CD1c-positive myeloid dendritic cell (primary cell): ENCODE data around the gene GMFB.
"Not testable (repeated sequence)": the region's sequence is repeated elsewhere in the genome, so short reads cannot be mapped to it uniquely, and the experiment has no call there.

ENCODE experiments used
- DNase-seq: peaks from one replicate; pipeline ENCODE4 v3.0.0-alpha.2; 2016; ENCODE audit errors: extremely low spot score

Gene GMFB

DNA sequence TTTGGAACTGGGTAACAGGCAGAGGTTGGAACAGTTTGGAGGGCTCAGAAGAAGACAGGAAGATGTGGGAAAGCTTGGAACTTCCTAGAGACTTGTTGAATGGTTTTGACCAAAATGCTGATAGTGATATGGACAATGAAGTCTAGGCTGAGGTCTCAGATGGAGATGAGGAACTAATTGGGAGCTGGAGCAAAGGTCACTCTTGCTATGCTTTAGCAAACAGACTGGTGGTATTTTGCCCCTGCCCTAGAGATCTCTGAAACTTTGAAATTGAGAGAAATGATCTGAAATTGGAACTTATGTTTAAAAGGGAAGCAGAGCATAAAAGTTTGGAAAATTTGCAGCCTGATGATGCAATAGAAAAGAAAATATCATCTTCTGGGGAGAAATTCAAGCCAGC, 30.2 kb downstream of the GMFB start:
- not testable (repeated sequence) for DNase-seq

DNA sequence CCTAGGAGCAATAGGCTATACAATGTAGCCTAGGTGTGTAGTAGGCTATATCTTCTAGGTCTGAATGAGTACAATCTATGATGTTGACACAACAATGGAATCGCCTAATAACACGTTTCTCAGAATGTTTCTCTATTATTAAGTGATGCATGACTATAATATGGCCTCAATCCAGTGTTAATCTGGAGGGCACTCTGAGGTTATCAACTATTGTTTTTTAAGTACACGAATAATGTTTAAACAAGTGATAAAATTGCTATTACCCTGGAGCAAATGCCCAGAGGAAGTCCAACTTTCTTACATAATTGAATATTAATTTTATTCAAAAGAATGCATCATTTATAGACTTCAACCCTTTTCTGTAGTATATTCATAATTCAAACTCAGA, 31.2 kb downstream of the GMFB start:
- no peak for DNase-seq

DNA sequence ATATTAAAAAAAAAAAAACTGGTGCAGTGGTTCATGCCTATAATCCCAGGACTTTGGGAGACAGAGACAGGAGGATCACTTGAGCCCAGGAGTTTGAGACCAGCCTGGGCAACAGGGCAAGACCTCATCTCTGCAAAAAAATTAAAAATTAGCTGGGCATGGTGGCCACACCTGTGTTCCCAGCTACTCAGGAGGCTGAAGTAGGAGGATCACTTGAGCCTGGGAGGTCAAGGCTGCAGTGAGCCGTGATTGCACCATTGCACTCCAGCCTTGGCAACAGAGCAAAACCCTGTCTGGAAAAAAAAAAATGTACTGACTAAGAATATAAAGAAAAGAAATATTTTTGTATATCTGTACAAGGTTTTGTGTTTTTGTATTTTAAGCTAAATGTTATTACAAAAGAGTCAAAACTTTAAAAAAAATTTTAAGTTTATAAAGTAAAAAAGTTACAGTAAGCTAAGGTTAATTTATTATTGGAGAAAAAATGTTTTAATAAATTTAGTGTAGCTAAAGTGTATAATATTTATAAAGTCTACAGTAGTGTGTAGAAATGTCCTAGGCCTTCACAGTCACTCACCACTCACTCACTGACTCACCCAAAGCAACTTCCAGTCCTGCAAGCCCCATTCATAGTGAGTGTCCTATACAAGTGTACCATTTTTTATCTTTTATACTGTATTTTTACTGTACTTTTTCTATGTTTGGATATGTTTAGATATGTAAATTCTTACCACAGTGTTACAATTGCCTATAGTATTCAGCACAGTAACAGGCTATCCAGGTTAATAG, 31.8 kb downstream of the GMFB start:
- DNase-seq = not testable (repeated sequence)

DNA sequence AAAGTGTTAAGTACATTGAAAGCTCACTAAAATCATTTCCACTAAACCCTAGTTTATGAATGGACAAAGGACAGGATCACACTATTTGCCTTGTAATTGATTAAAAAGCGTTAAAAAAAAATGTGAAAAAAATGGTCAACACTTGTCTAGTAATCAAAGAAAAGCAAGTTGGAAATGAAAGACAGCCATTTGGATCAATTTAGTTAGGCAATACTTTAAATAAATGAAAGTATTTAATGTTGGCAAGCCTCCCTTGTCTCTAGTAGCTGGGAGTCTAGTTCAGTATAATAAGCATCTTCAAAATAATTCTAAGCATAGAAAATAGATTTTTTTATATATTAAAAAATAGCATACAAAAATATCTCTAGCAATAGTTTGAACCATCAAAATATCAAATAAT, 33.4 kb downstream of the GMFB start:
- no peak for DNase-seq

DNA sequence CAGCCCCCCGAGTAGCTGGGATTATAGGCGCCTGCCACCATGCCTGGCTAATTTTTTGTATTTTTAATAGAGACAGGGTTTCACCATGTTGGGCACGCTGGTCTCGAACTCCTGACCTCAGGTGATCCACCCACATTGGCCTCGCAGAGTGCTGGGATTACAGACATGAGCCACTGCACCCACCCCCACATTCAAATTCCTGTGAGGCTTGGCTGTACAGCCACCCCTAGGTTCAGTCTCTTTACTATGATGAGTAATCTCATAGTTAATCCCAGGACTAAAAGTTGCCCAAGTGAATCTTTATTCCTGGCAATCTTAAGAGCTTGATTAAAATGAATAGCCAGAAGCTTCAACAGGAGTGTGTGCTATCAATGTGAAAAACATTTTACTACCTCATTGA, 34.8 kb downstream of the GMFB start:
- not testable (repeated sequence) for DNase-seq

DNA sequence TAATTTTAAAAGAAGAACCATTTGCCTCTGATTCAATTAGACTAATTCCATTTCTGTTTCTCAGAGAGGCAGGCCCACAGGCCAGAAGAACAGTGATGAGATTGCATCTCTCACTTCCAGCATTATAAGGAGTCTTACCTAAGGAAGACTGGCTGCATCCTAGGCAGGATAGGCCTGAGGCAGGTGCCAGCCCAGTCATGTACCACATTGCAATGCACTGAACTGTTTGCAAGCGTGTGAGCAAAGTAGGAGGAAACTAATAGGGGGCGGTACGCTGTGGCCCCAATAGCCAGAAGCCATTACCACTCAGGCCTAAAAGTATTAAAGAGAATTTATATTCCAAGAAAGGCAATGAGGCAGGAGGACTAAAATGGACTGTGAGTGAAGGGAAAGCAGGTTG, 35.5 kb downstream of the GMFB start:
- DNase-seq = no peak

GRCh38 chr14:54451961-54452360, 36.8 kb downstream of the GMFB start:
- DNase-seq = peak; percentile 31

DNA sequence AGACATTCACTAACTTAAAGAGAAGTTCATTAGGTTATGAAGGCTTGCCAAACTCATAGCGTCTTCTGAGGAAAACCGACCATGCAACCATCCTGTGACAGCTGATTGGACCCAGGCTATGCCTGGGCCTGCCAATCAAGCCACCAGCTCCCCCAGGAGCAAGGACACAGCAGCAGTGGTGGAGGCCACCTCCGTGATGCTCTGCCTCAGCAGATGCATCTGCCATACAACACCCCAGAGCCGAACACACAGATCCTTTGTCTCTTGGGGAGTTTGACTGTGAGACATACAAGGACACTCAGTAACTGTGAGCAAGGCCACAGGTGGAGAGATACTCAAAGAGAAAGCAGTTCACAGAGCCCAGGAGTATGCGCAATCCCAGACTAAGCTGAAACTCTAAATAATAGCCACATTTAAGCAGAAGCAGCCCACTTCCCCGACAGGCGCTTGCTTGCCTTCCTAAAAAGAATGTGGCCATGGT, 37.6 kb downstream of the GMFB start:
- peak; percentile 43 for DNase-seq

DNA sequence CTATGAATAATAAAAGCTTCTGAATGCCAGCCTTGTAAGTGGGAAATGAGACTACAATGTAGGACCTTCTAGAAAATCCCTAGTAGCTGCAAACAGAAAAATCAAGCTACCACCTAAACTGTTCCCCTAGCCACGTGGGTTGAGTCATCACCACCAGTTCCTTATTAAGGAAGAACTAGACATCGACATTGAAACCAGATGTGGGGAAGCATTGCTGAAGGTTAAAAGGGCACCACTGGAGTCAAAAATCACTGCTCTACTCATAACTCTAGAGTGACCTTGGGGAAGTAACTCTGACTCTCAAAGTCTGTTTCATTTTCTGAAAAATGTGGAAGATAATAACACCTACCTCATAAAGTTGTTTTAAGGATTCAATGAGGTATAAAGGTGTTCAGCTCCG, 38.2 kb downstream of the GMFB start:
- peak; percentile 93 for DNase-seq

DNA sequence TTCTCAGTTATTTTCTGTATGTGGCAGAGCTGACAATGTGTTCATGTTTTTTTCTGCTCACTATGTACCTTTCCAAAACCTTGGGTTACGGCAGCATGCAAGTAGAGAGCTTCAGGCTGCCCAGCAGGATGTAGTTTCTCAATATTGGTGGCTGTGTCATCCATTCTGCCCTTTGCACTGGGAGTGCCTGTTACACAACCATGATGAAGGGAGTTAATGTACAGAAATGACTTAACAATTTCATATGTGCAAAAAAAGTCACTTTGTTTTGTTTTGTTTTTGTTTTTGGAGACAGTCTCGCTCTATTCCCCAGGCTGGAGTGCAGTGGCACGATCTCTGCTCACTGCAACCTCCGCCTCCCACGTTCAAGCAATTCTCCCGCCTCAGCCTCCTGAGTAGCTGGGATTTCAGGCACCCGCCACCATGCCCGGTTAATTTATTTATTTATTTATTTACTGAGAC, 41.5 kb downstream of the GMFB start:
- DNase-seq = peak; percentile 92

- DNase-seq = no peak
Observed at GRCh38 chr14:54446161-54446693, 42.6 kb downstream of the GMFB start.

- DNase-seq = no peak
Observed at GRCh38 chr14:54444681-54445080, 44.1 kb downstream of the GMFB start.

GRCh38 chr14:54443981-54444380, 44.8 kb downstream of the GMFB start:
- DNase-seq = no peak

- DNase-seq = not testable (repeated sequence)
Observed at GRCh38 chr14:54442961-54443360, 45.8 kb downstream of the GMFB start.

- peak; percentile 97 for DNase-seq
Observed at GRCh38 chr14:54440873-54441868, 47.6 kb downstream of the GMFB start, which contains the start of gene CNIH1. Gene CNIH1, minus strand, starts transcription at chr14:54441374. Its CDS starts 47 bp downstream, at chr14:54441327.

DNA sequence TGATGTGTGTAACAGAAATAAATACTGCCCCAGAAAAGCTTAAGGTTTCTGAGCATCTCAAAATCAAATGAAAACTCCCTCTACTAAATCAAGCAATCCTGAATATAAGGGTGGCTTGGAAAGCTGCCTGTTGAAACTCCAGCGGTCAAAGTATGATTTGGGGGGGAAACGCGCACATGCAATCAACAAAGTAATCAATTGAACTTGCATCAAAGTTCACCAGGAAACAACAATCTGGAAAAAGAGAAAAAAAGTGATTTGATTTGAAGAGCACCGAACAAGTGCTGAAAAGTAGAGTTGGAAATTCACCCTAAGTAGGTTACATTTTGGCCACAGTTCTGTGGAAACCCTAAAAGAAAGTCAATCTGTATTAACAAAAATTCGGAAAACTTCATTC, 48.3 kb downstream of the GMFB start:
- no peak for DNase-seq

DNA sequence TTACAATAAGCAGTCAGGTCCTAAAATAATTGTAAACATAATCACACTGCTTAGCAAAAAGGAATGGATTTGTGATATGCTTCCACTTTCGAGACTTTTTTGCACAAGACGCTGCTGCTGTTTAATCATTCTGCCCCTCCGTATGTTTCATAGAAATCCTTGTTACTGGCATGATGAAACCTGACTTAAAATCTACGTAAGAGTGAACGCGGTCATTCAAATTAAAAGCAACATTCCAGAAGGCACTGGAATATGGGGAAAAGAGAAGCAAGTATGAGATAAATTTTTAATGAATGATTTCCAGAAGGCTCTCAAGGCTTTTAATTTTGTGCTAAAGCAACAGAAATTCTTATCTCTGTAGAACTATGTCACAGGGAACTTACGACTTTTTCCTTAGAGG, 48.7 kb downstream of the GMFB start:
- DNase-seq = no peak

DNA sequence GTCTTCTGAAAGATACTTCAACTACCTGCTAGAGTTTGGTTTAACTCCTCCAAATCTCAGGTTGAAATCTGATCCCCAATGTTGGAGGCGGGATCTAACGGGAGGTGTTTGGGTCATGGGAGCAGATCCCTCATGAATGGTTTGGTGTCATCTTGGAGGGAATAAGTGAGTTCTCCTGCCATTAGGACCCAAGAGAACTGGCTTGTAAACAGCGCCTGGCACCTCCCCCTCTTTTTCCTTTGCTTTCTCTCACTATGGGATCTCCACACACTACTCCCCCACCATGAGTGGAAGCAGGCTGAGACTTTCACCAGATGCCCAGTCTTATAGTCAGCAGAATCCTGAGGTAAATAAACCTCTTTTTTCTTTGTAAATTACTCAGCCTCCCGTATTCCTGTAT, 50.1 kb downstream of the GMFB start:
- DNase-seq = no peak

DNA sequence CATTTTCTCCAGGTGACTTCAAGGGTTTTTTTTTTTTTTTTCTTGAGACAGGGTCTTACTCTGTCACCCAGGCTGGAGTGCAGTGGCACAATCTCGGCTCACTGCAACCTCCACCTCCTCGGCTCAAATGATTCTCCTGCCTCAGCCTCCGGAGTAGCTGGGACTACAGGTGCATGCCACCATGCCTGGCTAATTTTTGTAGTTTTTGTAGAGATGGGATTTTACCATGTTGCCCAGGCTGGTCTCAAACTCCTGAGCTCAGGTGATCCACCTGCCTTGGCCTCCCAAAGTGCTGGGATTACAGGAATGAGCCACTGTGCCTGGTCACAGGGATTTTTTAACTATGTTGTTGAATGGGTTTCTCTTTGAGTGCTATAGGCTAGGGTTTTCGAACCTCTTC, 50.8 kb downstream of the GMFB start:
- DNase-seq = not testable (repeated sequence)

DNA sequence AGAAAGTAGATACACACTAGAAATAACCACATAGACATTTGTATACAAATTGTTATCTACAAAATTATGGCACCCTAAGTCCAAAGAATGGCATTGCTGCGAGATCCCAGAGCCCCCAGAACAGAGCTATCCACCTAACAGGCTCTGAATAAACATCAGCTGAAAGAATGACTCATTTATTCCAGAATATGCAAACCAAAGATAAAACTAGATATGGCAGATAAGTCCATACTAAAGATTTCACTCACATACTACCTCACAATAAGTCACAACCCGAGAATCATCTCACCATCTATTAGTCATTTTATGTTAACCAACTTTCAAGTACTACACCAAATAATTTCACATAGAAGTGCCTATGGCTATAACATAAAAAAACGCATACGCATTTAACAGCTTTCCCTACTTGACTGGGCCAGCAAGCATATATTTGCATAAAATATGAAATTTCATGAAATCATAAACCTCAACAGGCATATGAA, 53.2 kb downstream of the GMFB start:
- no peak for DNase-seq

DNA sequence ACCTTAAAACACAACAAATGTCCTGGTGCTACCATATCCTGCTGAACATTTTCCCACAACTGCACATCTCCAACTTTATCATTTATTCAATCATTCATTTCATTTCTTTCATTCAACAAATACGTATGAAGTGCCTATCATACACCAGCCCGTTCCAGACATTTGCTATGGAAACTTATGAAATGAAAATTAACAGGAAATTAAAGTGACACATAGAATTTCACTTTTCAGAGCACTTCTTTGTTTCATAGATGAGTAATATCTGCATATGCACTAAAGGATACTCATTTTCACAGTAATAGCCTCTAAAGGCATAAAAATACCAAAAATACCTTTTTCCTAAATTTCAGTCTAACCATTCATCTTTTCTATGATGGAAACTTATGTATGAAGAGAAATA, 60.3 kb downstream of the GMFB start:
- DNase-seq = no peak

DNA sequence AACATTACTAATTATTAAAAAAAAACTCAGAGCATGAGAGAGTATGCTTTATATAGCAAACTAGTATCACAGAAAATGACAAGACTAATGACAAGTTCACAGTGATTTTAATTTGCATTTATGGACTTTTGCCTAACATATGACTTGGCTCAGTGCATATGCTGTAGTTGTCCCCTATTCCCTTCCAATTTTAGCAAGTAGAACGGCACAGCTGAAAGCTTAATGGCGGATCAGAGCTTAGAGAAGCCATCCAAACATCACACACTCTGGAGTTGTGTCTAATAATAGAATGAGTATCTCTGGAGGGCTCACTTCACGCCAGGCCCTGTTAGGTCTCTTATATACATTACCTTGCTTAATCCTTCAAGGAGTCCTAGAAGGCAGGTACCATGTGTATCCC, 60.9 kb downstream of the GMFB start:
- DNase-seq = no peak
